Lower leg skin (tissue), 3 donors: ENCODE data around the gene SDCCAG8.

Source experiments
- CTCF ChIP-seq, 3 donors: fragments of 450-650 bp; IDR thresholded peaks; one replicate each; pipeline ENCODE4 v1.5.1; 2016; ENCODE audit warnings: antibody characterized with exemption in 3 of 3, mild to moderate bottlenecking in 3 of 3, moderate library complexity in 2 of 3
- POLR2A ChIP-seq, 2 donors: fragments of 450-650 bp; IDR thresholded peaks; one replicate each; pipeline ENCODE4 v1.6.1; 2016 to 2017; ENCODE audit warnings: antibody characterized with exemption in 2 of 2, mild to moderate bottlenecking in 1 of 2, moderate library complexity in 1 of 2

GRCh38 chr1:243227622-243228021 lies 28.2 kb upstream of the SDCCAG8 start:
- TF ChIP-seq CTCF (IDR thresholded peaks at IDR 0.05): no peak
- no peak for TF ChIP-seq POLR2A (IDR thresholded peaks at IDR 0.05)
